CD4-positive, alpha-beta T cell (primary cell): ENCODE results near the gene COL18A1. TPM values are rescaled to one million over a fixed set of nuclear protein-coding genes. Genes with fewer than 3 reads are reported as not detected.

Experiments used
- ATAC-seq: fragments of 200-7000 bp; cut with Tn5 transposase; one replicate; pipeline ENCODE4 v1.10.0; 2022; ENCODE audit warnings: mild to moderate bottlenecking; ENCODE audit not compliant: poor library complexity
- CTCF ChIA-PET: fragments of 350-600 bp; sonication (Branson Sonifier 250); formaldehyde crosslinking; loops from one replicate; lab custom pipeline; 2021; ENCODE audit warnings: antibody characterized with exemption, inconsistent platforms; lab: Charles Lee
- POLR2A ChIA-PET: fragments of 350-600 bp; sonication (Branson Sonifier 250); formaldehyde crosslinking; loops from one replicate; lab custom pipeline; 2021; ENCODE audit warnings: antibody characterized with exemption, inconsistent platforms; lab: Charles Lee
- DNase-seq, 14 experiments: peaks; one replicate each; pipeline ENCODE4 v3.0.0-alpha.2; 2013 to 2020; ENCODE audit warnings: mixed read lengths in 2 of 14
- H3K27ac ChIP-seq, 2 donors: one replicate each; pipeline versions ENCODE4 v1.5.1 to v1.7.0; 2013; ENCODE audit warnings: low read length in 2 of 2, low read depth in 1 of 2, mild to moderate bottlenecking in 1 of 2
- H3K27me3 ChIP-seq, 2 experiments: 1 replicate in 1 of 2; 2 replicates in 1 of 2; pipeline versions ENCODE4 v1.6.1 to v1.7.0; 2013; ENCODE audit warnings: low read length in 2 of 2, control low read depth in 1 of 2, mild to moderate bottlenecking in 1 of 2, moderate library complexity in 1 of 2; ENCODE audit not compliant: insufficient read depth in 2 of 2, control insufficient read depth in 1 of 2
- H3K36me3 ChIP-seq: one replicate; pipeline ENCODE4 v1.6.1; 2013; ENCODE audit warnings: low read length, control low read depth; ENCODE audit not compliant: insufficient read depth
- H3K4me1 ChIP-seq: one replicate; pipeline ENCODE4 v1.6.1; 2013; ENCODE audit warnings: low read length, control low read depth; ENCODE audit not compliant: insufficient read depth
- H3K4me3 ChIP-seq: one replicate; pipeline ENCODE4 v1.5.1; 2013; ENCODE audit warnings: mild to moderate bottlenecking, low read length, moderate library complexity
- H3K9me3 ChIP-seq, 2 experiments: 1 replicate in 1 of 2; 2 replicates in 1 of 2; pipeline versions ENCODE4 v1.6.1 to v1.7.0; 2013; ENCODE audit warnings: low read length in 2 of 2, mild to moderate bottlenecking in 2 of 2, control low read depth in 1 of 2, moderate library complexity in 1 of 2; ENCODE audit not compliant: control insufficient read depth in 1 of 2, insufficient read depth in 1 of 2
- H3K27ac Mint-ChIP-seq: one replicate; pipeline ENCODE4 v1.8.0; 2020; ENCODE audit warnings: mixed read lengths
- H3K27me3 Mint-ChIP-seq: one replicate; pipeline ENCODE4 v1.8.0; 2021; ENCODE audit warnings: mixed read lengths
- H3K36me3 Mint-ChIP-seq: one replicate; pipeline ENCODE4 v1.8.0; 2021; ENCODE audit warnings: low read depth, mixed read lengths
- H3K4me1 Mint-ChIP-seq: one replicate; pipeline ENCODE4 v1.8.0; 2021; ENCODE audit warnings: low read depth, mixed read lengths
- H3K4me3 Mint-ChIP-seq: one replicate; pipeline ENCODE4 v1.8.0; 2020; ENCODE audit warnings: mild to moderate bottlenecking, mixed read lengths
- H3K9me3 Mint-ChIP-seq: one replicate; pipeline ENCODE4 v1.8.0; 2020; ENCODE audit warnings: mixed read lengths
- intact Hi-C, 2 experiments: fragments of 100-400 bp; cut with DNase I in 1 of 2; cut with micrococcal nuclease in 1 of 2; formaldehyde crosslinking; loops; one replicate each; pipeline versions ENCODE4 v1.15.1 to v1.9.0; 2023 to 2025; cut with DNase I, micrococcal nuclease
- total RNA-seq, 174 experiments: library from RNA in 2 of 174; stranded (reverse) in 2 of 174; gene quantifications; one replicate each; pipeline ENCODE4 v1.2.3 and lab custom pipeline; 2021 to 2026
- TF ChIP-seq, protein P1 (sequence below): fragments of 200-600 bp; IDR thresholded peaks from one replicate; pipeline ENCODE4 v1.8.0; 2022; ENCODE audit warnings: antibody characterized with exemption, mild to moderate bottlenecking

Gene COL18A1
- total RNA-seq, 2 experiments from 2014 or later = 15.2 to 16.0 TPM

DNA sequence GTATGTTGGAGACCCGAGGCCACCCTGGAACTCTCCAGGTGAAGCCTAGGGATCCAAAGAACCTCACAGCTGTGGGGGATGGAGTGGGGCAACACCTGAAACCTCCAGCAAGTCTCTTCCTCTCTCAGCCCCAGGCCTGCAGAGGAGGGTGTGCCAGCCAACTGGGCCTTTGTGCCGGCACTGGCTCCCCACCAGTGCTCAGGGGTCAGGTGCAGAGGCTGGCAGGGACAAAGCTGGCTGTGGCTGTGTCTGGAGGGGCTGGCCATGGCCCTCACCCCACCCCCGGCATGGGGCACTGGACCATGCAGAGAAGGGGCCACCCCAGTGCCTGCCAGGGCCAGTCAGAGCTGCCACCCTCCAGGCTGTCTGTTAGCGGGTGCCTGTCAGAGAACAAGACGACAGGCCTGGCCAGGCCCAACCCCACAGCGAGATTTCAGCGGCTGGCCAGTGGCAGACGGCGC lies 3.9 kb downstream of the COL18A1 start:
- ChIA-PET CTCF (no interaction called here), POLR2A (no interaction called here)
- H3K27me3 ChIP-seq = peaks cover 35 to 44% of the 10 kb centered on the region in 2 experiments
- Mint-ChIP-seq H3K36me3 (no peaks in the 10 kb centered on the region), H3K4me3 (no peak overlapping the region), H3K4me1 (peaks cover 12% of the 10 kb centered on the region), H3K27ac (no peak overlapping the region), H3K9me3 (no peaks in the 10 kb centered on the region), H3K27me3 (peaks cover 47% of the 10 kb centered on the region)
- no peak overlapping the region for H3K27ac ChIP-seq
- no peak for DNase-seq
- no peak for ATAC-seq
- H3K36me3 ChIP-seq = no peaks in the 10 kb centered on the region
- intact Hi-C loops = no loop called here
- H3K4me1 ChIP-seq = peaks cover 18% of the 10 kb centered on the region
- peaks cover 0 to 18% of the 10 kb centered on the region in 2 experiments for H3K9me3 ChIP-seq
- no peak overlapping the region for H3K4me3 ChIP-seq
- TF ChIP-seq, protein P1, sequence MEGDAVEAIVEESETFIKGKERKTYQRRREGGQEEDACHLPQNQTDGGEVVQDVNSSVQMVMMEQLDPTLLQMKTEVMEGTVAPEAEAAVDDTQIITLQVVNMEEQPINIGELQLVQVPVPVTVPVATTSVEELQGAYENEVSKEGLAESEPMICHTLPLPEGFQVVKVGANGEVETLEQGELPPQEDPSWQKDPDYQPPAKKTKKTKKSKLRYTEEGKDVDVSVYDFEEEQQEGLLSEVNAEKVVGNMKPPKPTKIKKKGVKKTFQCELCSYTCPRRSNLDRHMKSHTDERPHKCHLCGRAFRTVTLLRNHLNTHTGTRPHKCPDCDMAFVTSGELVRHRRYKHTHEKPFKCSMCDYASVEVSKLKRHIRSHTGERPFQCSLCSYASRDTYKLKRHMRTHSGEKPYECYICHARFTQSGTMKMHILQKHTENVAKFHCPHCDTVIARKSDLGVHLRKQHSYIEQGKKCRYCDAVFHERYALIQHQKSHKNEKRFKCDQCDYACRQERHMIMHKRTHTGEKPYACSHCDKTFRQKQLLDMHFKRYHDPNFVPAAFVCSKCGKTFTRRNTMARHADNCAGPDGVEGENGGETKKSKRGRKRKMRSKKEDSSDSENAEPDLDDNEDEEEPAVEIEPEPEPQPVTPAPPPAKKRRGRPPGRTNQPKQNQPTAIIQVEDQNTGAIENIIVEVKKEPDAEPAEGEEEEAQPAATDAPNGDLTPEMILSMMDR = no peak

DNA sequence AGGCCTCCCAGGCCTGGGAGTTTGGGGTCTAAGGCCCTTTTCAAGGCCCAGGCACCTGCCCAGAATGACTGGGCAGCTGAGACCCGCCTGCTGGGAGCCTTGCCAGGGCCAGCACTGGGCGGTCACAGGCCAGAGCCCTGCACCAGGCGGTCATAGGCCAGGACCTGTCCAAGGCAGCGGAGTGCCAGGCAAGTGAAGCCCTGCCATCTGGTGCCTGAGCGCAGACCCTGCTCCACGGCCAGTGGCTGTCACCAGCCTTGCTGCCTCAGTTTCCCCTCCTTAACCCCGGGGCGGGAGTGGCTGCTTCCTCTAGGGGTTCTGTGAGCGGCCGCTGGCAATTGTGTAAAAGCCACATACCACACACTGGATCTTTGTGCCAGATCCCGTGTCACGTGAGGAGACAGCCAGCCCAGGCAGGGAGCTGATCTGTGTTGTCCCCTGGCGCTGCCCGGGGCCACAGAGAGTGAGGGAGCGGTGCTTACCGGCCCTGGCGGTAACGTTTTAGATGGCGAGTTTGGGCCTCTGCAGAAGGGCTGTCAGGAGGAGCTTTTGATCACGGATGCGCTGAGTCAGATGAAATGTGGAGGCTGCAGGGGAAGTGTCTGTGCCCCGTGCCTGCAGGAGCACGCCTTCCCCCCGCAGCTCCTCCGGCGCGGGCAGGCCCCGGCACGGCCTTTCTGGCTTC lies 4.6 kb downstream of the COL18A1 start:
- Mint-ChIP-seq H3K27ac (no peak overlapping the region), H3K27me3 (peaks cover 42% of the 10 kb centered on the region), H3K4me1 (peaks cover 6% of the 10 kb centered on the region), H3K4me3 (no peak overlapping the region), H3K36me3 (no peaks in the 10 kb centered on the region), H3K9me3 (no peaks in the 10 kb centered on the region)
- intact Hi-C loops = no loop called here
- H3K27ac ChIP-seq = no peak overlapping the region
- TF ChIP-seq, protein P1 = no peak
- no peaks in the 10 kb centered on the region for H3K36me3 ChIP-seq
- H3K9me3 ChIP-seq = peaks cover 0 to 11% of the 10 kb centered on the region in 2 experiments
- ChIA-PET POLR2A (no interaction called here), CTCF (no interaction called here)
- peaks cover 10% of the 10 kb centered on the region for H3K4me1 ChIP-seq
- peaks cover 27 to 37% of the 10 kb centered on the region in 2 experiments for H3K27me3 ChIP-seq
- H3K4me3 ChIP-seq = no peak overlapping the region
- DNase-seq (no peak), ATAC-seq (no peak)

DNA sequence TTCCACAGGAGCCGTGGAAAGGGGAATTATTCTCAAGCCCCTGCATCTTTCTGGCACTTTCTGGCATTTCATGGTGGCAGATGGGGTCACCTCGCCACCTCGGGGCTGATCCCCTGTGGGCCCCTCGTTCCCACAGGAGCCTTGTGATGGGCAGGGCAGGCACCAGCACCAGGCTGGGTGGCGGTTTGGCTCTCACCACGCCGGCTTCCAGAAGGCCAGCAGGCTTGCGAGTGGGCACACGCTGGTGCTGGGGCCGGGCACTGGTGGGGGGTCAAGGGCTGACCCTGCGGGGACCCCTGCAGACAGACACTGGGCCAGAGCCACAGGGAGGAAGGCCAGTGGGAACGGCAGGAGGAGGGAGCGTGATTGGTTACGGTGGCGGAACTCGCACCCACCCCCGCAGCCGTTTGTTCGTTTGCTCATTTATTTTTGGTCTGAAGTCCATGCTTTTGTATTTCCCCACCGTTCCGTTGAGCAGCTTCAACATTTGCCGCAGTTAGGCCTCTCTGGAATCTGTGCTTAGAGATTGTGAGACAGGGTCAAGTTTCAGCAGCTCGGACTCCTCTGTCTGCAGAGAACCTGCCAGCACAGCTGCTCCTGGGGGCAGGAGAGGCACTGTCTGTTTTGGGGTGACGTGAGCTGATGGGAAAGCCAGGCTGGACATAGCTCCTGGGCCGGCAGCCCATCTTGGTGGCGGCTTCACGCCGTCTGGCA lies 5.3 kb downstream of the COL18A1 start:
- POLR2A ChIA-PET = no interaction called here
- ATAC-seq (no peak), DNase-seq (no peak)
- H3K4me1 Mint-ChIP-seq = peaks cover 6% of the 10 kb centered on the region
- TF ChIP-seq, protein P1 = no peak
- CTCF ChIA-PET = no interaction called here
- Histone ChIP-seq H3K4me3 (no peak overlapping the region), H3K9me3 (peaks cover 0 to 11% of the 10 kb centered on the region in 2 experiments), H3K27ac (no peak overlapping the region), H3K4me1 (peaks cover 9% of the 10 kb centered on the region), H3K27me3 (peaks cover 27 to 37% of the 10 kb centered on the region in 2 experiments), H3K36me3 (no peaks in the 10 kb centered on the region)
- H3K4me3 Mint-ChIP-seq = no peak overlapping the region
- H3K36me3 Mint-ChIP-seq = no peaks in the 10 kb centered on the region
- H3K27ac Mint-ChIP-seq = no peak overlapping the region
- intact Hi-C loops = no loop called here
- peaks cover 42% of the 10 kb centered on the region for H3K27me3 Mint-ChIP-seq
- no peaks in the 10 kb centered on the region for H3K9me3 Mint-ChIP-seq
